Activated T-cell treated with anti-CD3 and anti-CD28 coated beads for 4 hours (primary cell): Measurements from ENCODE around the gene HDAC4.

ENCODE experiments used
- DNase-seq: peaks from one replicate; pipeline ENCODE4 v3.0.0-alpha.2; 2020

HDAC4 gene

GRCh38 chr2:239381709-239382134 is 19.1 kb downstream of the HDAC4 start:
- DNase-seq, result no peak

- DNase-seq, result peak; percentile 41
Measured at GRCh38 chr2:239380831-239381708, 19.8 kb downstream of the HDAC4 start.

GRCh38 chr2:239379641-239380170 is 21.1 kb downstream of the HDAC4 start:
- no peak for DNase-seq

- DNase-seq, result no peak
Measured at GRCh38 chr2:239378918-239379640, 21.7 kb downstream of the HDAC4 start.

- DNase-seq, result no peak
Measured at GRCh38 chr2:239378021-239378917, 22.6 kb downstream of the HDAC4 start.

GRCh38 chr2:239377591-239377990 is 23.2 kb downstream of the HDAC4 start:
- DNase-seq, result no peak

- DNase-seq, result no peak
Measured at GRCh38 chr2:239376942-239377531, 23.8 kb downstream of the HDAC4 start.

GRCh38 chr2:239376351-239376750 is 24.5 kb downstream of the HDAC4 start:
- no peak for DNase-seq

- DNase-seq, result no peak
Measured at GRCh38 chr2:239375278-239376061, 25.4 kb downstream of the HDAC4 start.

GRCh38 chr2:239374896-239375277 is 25.9 kb downstream of the HDAC4 start:
- no peak for DNase-seq

- DNase-seq, result no peak
Measured at GRCh38 chr2:239372835-239373234, 28.0 kb downstream of the HDAC4 start.

GRCh38 chr2:239371726-239372686 is 28.8 kb downstream of the HDAC4 start:
- DNase-seq, result no peak

GRCh38 chr2:239370876-239371725 is 29.7 kb downstream of the HDAC4 start:
- no peak for DNase-seq

GRCh38 chr2:239370403-239370802 is 30.4 kb downstream of the HDAC4 start:
- DNase-seq, result no peak

- peak; percentile 58 for DNase-seq
Measured at GRCh38 chr2:239369631-239370161, 31.1 kb downstream of the HDAC4 start.

- DNase-seq, result no peak
Measured at GRCh38 chr2:239368906-239369552, 31.8 kb downstream of the HDAC4 start.

GRCh38 chr2:239368321-239368720 is 32.5 kb downstream of the HDAC4 start:
- DNase-seq, result no peak

GRCh38 chr2:239366740-239367139 is 34.1 kb downstream of the HDAC4 start:
- DNase-seq, result no peak
